Lung (tissue), 12 donors: Measurements from ENCODE around the gene PDE6D. TPM values are rescaled to one million over a fixed set of nuclear protein-coding genes. Genes with fewer than 3 reads are reported as not detected.

Experiments
- ATAC-seq: fragments of 200-7000 bp; cut with Tn5 transposase; one replicate; pipeline ENCODE4 v1.9.1; 2020; ENCODE audit warnings: moderate number of reproducible peaks; ENCODE audit not compliant: insufficient read depth, low FRiP score
- DNase-seq, 3 donors: peaks; one replicate each; pipeline ENCODE4 v3.0.0-alpha.2; 2013 to 2017
- H3K27ac ChIP-seq, 2 donors: one replicate each; pipeline ENCODE4 v1.5.1; 2013; ENCODE audit warnings: mild to moderate bottlenecking in 2 of 2, moderate library complexity in 2 of 2, control low read depth in 1 of 2, inconsistent platforms in 1 of 2, low read depth in 1 of 2, low read length in 1 of 2
- H3K27me3 ChIP-seq, 3 donors: one replicate each; pipeline ENCODE4 v1.5.1; 2013; ENCODE audit warnings: low read length in 2 of 3; ENCODE audit not compliant: control insufficient read depth in 3 of 3, insufficient read depth in 3 of 3
- H3K36me3 ChIP-seq, 4 donors: one replicate each; pipeline ENCODE4 v1.5.1; 2013; ENCODE audit warnings: low read length in 4 of 4, mild to moderate bottlenecking in 1 of 4, moderate library complexity in 1 of 4; ENCODE audit not compliant: control insufficient read depth in 4 of 4, insufficient read depth in 4 of 4
- H3K4me1 ChIP-seq, 5 donors: one replicate each; pipeline ENCODE4 v1.5.1; 2013; ENCODE audit warnings: low read length in 5 of 5, mild to moderate bottlenecking in 2 of 5, moderate library complexity in 1 of 5; ENCODE audit not compliant: control insufficient read depth in 5 of 5, insufficient read depth in 5 of 5
- H3K4me3 ChIP-seq: one replicate; pipeline ENCODE4 v1.5.1; 2013; ENCODE audit warnings: mild to moderate bottlenecking, control low read depth, moderate library complexity
- H3K9ac ChIP-seq, 2 donors: one replicate each; pipeline ENCODE4 v1.5.1; 2013; ENCODE audit warnings: low read length in 2 of 2, control low read depth in 1 of 2; ENCODE audit not compliant: insufficient read depth in 1 of 2
- H3K9me3 ChIP-seq, 4 donors: one replicate each; pipeline ENCODE4 v1.5.1; 2013; ENCODE audit warnings: low read length in 3 of 4, mild to moderate bottlenecking in 1 of 4, moderate library complexity in 1 of 4; ENCODE audit not compliant: control insufficient read depth in 4 of 4, insufficient read depth in 3 of 4
- WGBS, 2 donors: extraction: QIAGEN DNeasy Blood & Tissue Kit; methylation state at CpG; one replicate each; pipeline ENCODE4 v1.1.7; 2013; 5-methylcytosine and 5-hydroxymethylcytosine counted together
- polyA plus RNA-seq, 2 donors: library from polyadenylated mRNA; stranded (reverse); fragments of 200-250 nt; gene quantifications; one replicate each; pipeline ENCODE4 v1.2.1, GENCODE V29; 2013
- total RNA-seq, 2 donors: library from RNA; depleted of rRNA in 1 of 2; stranded (reverse); fragments of >200 nt in 1 of 2; gene quantifications; one replicate each; pipeline ENCODE4 v1.2.1, GENCODE V29; 2014 to 2021
- TF ChIP-seq, protein P1 (sequence below): IDR thresholded peaks from 2 replicates; pipeline ENCODE4 v1.5.1; 2012; ENCODE audit warnings: mild to moderate bottlenecking; ENCODE audit errors: control extremely low read depth, extremely low read depth
- donor health status: control.
- donor health status: control.
- donor health status: Bipolar disorder and iron deficiency.
- donor health status: healthy.
- donor health status: DM: yes; HTN: yes; CAD: no.

Gene PDE6D
- total and polyA plus RNA-seq, 4 donors: 21.5 to 25.6 (median 23.0) TPM

DNA sequence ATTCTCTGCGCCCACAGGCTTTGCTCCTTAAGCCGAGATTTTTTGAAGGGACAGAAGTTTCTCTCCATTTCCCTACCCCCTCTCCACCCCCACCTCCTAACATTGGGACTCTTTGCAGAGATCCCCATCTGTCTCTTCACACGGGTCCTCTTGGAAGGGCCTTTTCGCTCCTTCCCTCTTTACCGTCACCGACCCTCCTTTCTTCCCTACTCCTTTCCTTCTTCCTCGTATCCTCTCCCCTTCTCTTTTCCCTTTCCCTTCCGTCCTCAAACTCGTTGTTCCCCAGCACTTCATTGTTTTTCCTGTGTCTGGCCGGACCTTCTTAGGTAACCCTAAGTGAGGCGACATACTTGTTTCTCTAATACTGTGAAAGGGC is 5.8 kb upstream of the PDE6D start:
- DNase-seq: no peak
- no peak for ATAC-seq
- Histone ChIP-seq H3K9ac (peak overlapping the region in 1 of 2 donors; percentile 67), H3K4me1 (peaks cover 3 to 33% (median 14%) of the 10 kb centered on the region in 5 donors), H3K36me3 (peaks cover 3 to 17% (median 16%) of the 10 kb centered on the region in 4 donors), H3K4me3 (peak overlapping the region; percentile 98), H3K9me3 (no peaks in the 10 kb centered on the region), H3K27ac (no peak overlapping the region), H3K27me3 (no peaks in the 10 kb centered on the region)
- 11 to 17% methylated on average over 11 of the region's 11 CpGs for WGBS, 2 donors
- TF ChIP-seq, protein P1, sequence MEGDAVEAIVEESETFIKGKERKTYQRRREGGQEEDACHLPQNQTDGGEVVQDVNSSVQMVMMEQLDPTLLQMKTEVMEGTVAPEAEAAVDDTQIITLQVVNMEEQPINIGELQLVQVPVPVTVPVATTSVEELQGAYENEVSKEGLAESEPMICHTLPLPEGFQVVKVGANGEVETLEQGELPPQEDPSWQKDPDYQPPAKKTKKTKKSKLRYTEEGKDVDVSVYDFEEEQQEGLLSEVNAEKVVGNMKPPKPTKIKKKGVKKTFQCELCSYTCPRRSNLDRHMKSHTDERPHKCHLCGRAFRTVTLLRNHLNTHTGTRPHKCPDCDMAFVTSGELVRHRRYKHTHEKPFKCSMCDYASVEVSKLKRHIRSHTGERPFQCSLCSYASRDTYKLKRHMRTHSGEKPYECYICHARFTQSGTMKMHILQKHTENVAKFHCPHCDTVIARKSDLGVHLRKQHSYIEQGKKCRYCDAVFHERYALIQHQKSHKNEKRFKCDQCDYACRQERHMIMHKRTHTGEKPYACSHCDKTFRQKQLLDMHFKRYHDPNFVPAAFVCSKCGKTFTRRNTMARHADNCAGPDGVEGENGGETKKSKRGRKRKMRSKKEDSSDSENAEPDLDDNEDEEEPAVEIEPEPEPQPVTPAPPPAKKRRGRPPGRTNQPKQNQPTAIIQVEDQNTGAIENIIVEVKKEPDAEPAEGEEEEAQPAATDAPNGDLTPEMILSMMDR: no peak

DNA sequence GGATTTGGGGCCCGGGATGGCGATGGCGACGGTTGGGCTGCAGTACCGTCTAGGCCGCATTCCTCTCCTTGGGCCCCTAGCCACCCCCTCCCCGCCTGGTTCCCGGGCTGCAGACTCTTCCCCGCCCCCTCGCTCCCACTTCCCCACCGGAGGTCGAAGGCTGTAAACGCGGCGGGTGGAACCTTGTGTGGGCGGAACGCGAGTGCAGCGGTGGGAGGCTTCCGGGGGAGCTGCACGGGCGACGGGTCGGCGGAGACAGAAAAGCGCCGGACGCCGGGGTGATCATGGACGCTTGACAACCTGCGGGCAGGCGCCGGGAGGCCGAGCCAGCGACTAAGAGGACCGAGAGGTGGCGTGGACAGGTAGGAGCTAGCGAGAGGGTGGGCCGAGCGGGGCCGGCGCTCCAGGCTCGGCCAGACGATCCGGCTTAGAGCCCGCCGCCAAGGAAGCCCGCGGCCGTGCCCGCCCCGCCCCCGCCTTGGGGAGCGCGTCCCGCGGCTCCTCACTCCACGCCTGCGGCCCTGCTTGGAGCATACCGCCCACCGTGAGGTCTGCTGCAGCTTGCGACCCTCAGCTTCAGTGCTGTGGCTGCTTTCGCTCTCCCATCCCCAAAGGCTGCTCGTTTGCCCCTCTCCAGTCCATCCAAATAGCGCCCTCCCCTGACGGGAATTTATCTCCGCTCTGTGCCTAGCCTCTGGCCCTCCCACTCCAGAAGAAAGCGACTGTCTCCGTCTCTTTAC is 5.3 kb upstream of the PDE6D start, which contains the start of gene COPS7B:
Gene COPS7B, plus strand, starts transcription at position 269 of the 740 bp plus-strand sequence. CDS start 2,126 bp downstream, outside the sequence.
- 0 to 1% methylated on average over 66 to 69 of the region's 69 CpGs for WGBS, 2 donors
- Histone ChIP-seq H3K9ac (peak within 1 kb of the TSS; percentile 16 to 67), H3K9me3 (no peaks in the 10 kb centered on the region), H3K4me1 (peaks cover 3 to 34% (median 14%) of the 10 kb centered on the region in 5 donors), H3K36me3 (peaks cover 3 to 12% (median 11%) of the 10 kb centered on the region in 4 donors), H3K27ac (peak within 1 kb of the TSS; percentile 8 to 66), H3K27me3 (no peaks in the 10 kb centered on the region), H3K4me3 (peak within 1 kb of the TSS; percentile 98)
- ATAC-seq (peak; percentile 78), DNase-seq (peak; percentile 90 to 93 (median 91))
- TF ChIP-seq, protein P1: no peak

DNA sequence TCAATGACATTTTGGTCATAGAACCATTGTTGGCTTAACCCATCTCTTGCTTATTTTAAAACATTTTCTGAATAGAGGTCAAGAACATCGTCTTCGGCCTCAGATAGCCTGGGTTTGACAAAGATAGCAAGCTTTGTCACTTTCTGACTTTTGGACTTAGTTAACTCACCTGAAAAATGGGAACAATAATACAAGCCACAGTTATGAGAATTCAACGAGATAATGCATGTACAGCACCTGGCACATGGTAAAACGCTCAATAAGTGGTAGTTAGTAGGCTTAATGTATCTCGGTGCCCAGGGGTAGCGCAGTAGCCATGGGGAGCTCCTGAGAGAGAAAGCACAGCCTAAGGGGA is 4.7 kb upstream of the PDE6D start:
- 52 to 55% methylated on average over 6 of the region's 6 CpGs for WGBS, 2 donors
- Histone ChIP-seq H3K36me3 (peaks cover 3 to 12% (median 8%) of the 10 kb centered on the region in 4 donors), H3K27ac (peak overlapping the region; percentile 8 to 41), H3K27me3 (no peaks in the 10 kb centered on the region), H3K4me1 (peaks cover 3 to 34% (median 14%) of the 10 kb centered on the region in 5 donors), H3K9ac (peak overlapping the region; percentile 16 to 63), H3K4me3 (peak overlapping the region; percentile 98), H3K9me3 (no peaks in the 10 kb centered on the region)
- ATAC-seq (no peak), DNase-seq (peak in 1 of 3 donors; percentile 10)
- TF ChIP-seq, protein P1: no peak
